GM19099 (cell line): Measurements from ENCODE around the gene LIPI.

ENCODE experiments used
- POLR2A ChIP-seq: IDR thresholded peaks from 3 replicates; pipeline ENCODE4 v1.6.1; 2011; ENCODE audit warnings: low read depth; ENCODE audit not compliant: insufficient read length; ENCODE audit errors: extremely low read depth

Gene LIPI

GRCh38 chr21:14078746-14079375 lies 131.9 kb downstream of the LIPI start:
- no peak for TF ChIP-seq POLR2A

- no peak for TF ChIP-seq POLR2A
Observed at GRCh38 chr21:14076143-14076806, 134.5 kb downstream of the LIPI start.

GRCh38 chr21:14075346-14076142 lies 135.2 kb downstream of the LIPI start:
- TF ChIP-seq POLR2A, result no peak

DNA sequence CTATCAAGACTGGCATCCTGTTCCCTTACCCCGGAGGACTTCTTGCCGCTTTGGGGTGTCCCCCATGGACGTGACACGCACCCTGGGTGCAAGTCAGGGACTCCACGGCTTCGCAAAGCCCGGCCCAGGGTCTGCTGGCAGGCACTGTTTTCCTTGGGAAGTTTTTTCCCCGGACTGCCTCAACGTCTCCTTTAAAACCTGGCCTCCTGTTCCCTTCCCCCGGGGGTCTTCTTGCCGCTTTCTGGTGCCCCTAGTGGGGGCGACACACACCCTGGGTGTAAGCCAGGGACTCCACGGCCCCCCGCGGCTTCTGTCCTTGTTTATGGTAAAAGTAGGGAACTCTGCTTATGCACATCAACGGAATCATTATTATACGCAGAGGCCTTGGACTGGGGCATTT lies 136.6 kb downstream of the LIPI start:
- TF ChIP-seq POLR2A, result no peak

- TF ChIP-seq POLR2A, result no peak
Observed at GRCh38 chr21:14073615-14074014, 137.1 kb downstream of the LIPI start.

- TF ChIP-seq POLR2A, result no peak
Observed at GRCh38 chr21:14072761-14073535, 137.8 kb downstream of the LIPI start.

- TF ChIP-seq POLR2A, result no peak
Observed at GRCh38 chr21:14071902-14072734, 138.6 kb downstream of the LIPI start.

DNA sequence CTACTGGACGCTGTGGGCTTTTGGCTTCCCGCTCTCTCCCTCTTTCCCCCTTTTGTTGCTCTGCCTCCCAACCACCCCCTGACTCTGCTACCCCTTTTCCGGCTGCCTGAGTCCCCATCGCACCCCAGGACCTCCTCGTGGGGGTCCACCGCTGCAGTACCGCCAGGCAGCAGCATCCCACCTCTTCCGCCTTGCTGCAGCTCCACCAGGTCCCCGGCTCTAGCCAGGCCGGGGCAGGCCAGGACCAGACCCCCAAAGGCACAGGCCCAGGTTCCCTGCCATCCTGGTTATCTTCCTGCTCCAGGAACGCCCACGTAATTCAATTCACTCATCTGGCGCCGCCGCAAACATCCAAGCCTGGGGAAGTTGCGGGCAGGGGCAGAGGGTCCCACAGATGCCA lies 139.8 kb downstream of the LIPI start:
- no peak for TF ChIP-seq POLR2A

DNA sequence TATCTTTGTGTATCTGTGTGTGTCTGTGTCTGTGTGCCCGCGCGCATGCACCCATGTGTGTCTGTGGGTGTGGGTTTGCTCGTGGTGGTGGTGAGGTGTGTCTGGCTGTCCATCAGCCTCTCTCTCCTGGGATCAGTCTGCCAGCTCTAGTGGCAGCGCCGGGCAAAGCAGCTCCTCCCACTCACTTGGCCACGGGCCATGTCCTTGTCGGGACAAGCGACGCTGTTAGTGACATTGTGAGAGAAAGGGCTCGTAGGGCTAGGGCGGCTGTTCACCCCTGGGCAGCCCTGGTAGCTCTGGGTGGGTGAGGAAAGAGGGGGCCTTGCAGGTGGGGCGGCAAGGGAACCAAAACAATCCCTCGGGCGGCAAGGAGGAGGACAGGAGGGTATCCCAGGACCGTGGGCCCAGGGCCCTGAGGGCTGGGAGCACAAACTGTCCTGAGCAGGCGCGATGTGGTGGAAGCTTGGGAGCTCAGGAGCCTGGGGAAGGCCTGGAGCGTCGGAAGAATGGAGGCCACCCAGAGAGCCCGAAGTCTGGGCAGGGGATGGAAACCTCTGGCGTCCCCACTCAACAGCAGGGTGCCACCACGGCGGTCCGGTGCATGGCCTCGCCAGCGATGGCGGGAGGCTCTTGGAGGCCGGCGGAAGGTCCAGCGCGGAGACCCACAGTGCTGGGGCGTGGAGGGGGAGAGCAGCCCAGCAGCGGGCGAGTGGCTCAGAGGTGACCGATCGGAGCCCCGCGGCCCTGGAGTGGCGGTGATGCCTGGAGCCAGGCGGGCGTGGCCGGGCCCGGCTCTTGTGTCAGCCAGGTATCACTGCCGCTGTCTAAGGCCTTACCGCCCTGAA lies 140.5 kb downstream of the LIPI start:
- no peak for TF ChIP-seq POLR2A

DNA sequence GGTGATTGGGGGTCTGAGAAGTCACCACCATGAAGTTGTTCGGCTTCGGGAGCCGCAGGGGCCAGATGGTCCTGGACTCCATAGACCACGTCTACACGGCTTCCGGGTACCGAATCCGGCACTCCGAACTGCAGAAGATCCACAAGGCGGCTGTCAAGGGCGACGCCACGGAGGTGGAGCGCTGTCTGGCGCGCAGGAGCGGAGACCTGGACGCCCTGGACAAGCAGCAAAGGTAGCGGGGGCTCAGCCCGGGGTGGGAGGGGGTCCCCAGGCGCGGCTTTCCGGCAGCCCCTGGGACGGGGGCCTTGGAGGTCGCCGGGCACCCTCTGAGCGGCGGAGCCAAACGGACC lies 146.5 kb downstream of the LIPI start:
- TF ChIP-seq POLR2A, result no peak
